HFFc6 (cell line): ENCODE measurements around the gene DHRS1. TPM values are rescaled to one million over a fixed set of nuclear protein-coding genes. Genes with fewer than 3 reads are reported as not detected.

Experiments used
- DNase-seq: peaks from one replicate; pipeline ENCODE4 v3.0.0-alpha.2; 2018
- H3K27ac Mint-ChIP-seq: 2 replicates; pipeline ENCODE4 v1.8.0; 2020; ENCODE audit warnings: mild to moderate bottlenecking, mixed read lengths
- H3K27me3 Mint-ChIP-seq: 2 replicates; pipeline ENCODE4 v1.8.0; 2021; ENCODE audit warnings: mild to moderate bottlenecking, moderate library complexity, mixed read lengths; ENCODE audit not compliant: insufficient read depth
- H3K36me3 Mint-ChIP-seq: 2 replicates; pipeline ENCODE4 v1.8.0; 2021; ENCODE audit warnings: low read depth, mixed read lengths
- H3K4me1 Mint-ChIP-seq: 2 replicates; pipeline ENCODE4 v1.8.0; 2020; ENCODE audit warnings: low read depth, mixed read lengths
- H3K4me3 Mint-ChIP-seq: 2 replicates; pipeline ENCODE4 v1.8.0; 2020; ENCODE audit warnings: mild to moderate bottlenecking, moderate library complexity, mixed read lengths
- H3K9me3 Mint-ChIP-seq: 2 replicates; pipeline ENCODE4 v1.8.0; 2020; ENCODE audit warnings: mild to moderate bottlenecking, mixed read lengths
- long read RNA-seq: library from polyadenylated mRNA; unstranded; transcript quantifications from one replicate; pipeline ENCODE4 v2.0.0, GENCODE V29; 2019
- total RNA-seq, 6 experiments: library from RNA; stranded (reverse); fragmentation: NEBNext Ultra II Directional; extraction: Animal tissue kit (Norgen Biotek cat#: 25700); gene quantifications; 2 replicates in 1 of 6; 3 replicates in 5 of 6; pipeline ENCODE4 v1.2.3, GENCODE V29; 2021
- TF ChIP-seq, protein P1 (sequence below): fragments of 200-600 bp; sonication (generic); IDR thresholded peaks from 2 replicates; pipeline ENCODE4 v1.5.0; 2021; ENCODE audit warnings: antibody characterized with exemption, mild to moderate bottlenecking

Gene DHRS1
- 10 to 100 TPM; 32.9 to 42.2 (median 39.1) TPM for total RNA-seq
- long read RNA-seq, transcript DHRS1-201 (9 exons, 1,480 nt) = major isoform, 55 of 59 reads
- long read RNA-seq, partial matches to known transcripts = 3 of 59 reads
- long read RNA-seq, other reads (novel, unspliced or antisense) = 1 of 59 reads

DNA sequence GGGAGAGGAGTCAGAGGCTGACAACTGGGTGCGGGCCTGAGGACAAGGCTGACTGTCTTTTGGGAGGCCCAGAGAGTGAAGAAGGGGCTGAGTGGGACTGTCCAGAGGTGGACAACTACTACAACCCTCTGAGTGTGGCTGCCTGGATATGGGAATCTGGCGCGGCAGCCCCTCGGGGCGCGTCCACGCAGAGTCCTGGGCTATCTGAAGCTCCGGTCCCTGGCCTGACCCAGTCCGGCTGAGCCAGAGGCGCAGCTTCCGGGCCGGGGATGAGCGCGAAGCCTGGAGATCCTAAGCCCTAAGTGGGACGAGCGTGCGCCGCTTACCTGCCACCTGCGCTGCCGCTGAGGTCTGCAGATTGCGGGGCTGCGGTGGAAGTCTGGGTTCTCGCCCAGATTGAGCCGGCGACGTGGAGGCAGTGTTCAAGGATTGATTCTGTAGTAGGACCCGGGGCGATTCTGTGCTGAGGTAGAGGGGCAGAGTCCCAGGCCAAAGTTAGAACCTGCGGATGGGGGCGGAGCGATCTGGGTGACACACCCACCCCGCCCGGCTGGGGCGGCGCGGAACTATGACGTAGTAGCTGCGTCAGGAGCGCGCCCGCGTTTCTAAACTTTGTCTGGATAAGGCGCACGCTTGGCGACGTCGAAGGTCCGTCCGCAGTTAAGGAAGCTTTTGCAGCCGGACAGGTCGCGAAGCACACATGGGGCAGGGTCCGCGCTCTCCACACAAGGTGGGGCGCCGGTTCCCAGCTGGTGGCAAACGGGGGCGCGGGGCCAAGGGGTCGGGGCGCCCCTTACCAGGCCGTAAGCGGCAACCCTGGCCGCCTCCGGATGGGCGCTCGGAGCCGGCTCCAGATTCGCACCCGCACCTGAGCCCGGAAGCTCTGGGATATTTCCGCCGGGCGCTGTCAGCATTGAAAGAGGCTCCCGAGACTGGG, at the start of gene DHRS1, which contains the start of gene NOP9:
Gene DHRS1, minus strand, starts transcription at position 526 of the 937 bp plus-strand sequence. CDS start 674 bp downstream, outside the sequence.
Gene NOP9, plus strand, starts transcription at position 596 of the 937 bp plus-strand sequence. Its CDS starts 105 bp downstream, at position 701.
- peaks cover 50% of the 10 kb centered on the region for H3K4me1 Mint-ChIP-seq
- H3K36me3 Mint-ChIP-seq = peaks cover 31% of the 10 kb centered on the region
- H3K27ac Mint-ChIP-seq = peak within 1 kb of the TSS; percentile 98
- TF ChIP-seq, protein P1, sequence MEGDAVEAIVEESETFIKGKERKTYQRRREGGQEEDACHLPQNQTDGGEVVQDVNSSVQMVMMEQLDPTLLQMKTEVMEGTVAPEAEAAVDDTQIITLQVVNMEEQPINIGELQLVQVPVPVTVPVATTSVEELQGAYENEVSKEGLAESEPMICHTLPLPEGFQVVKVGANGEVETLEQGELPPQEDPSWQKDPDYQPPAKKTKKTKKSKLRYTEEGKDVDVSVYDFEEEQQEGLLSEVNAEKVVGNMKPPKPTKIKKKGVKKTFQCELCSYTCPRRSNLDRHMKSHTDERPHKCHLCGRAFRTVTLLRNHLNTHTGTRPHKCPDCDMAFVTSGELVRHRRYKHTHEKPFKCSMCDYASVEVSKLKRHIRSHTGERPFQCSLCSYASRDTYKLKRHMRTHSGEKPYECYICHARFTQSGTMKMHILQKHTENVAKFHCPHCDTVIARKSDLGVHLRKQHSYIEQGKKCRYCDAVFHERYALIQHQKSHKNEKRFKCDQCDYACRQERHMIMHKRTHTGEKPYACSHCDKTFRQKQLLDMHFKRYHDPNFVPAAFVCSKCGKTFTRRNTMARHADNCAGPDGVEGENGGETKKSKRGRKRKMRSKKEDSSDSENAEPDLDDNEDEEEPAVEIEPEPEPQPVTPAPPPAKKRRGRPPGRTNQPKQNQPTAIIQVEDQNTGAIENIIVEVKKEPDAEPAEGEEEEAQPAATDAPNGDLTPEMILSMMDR = no peak
- no peaks in the 10 kb centered on the region for H3K27me3 Mint-ChIP-seq
- no peaks in the 10 kb centered on the region for H3K9me3 Mint-ChIP-seq
- DNase-seq = peak; percentile 78
- peak within 1 kb of the TSS; percentile 97 for H3K4me3 Mint-ChIP-seq

DNA sequence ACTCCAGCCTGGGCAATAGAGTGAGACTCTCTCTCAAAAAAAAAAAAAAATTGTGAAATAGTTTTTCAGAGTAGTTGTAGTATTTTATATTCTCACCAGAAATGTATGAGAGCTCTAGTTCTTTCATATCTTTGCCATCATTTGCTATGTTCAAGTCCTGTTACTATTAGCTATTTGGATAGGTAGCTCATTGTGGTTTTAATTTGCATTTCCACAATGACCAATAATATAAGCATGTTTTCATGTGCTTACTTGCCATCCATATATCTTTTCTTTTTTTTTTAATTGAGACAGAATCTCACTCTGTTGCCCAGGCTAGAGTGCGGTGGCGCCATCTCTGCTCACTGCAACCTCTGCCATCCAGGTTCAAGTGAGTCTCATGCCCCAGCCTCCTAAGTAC, 48.6 kb upstream of the DHRS1 start:
- no peak overlapping the region for H3K4me3 Mint-ChIP-seq
- H3K9me3 Mint-ChIP-seq = no peaks in the 10 kb centered on the region
- H3K27me3 Mint-ChIP-seq = peaks cover 25% of the 10 kb centered on the region
- DNase-seq = no peak
- no peak overlapping the region for H3K27ac Mint-ChIP-seq
- TF ChIP-seq, protein P1 = no peak
- H3K36me3 Mint-ChIP-seq = no peaks in the 10 kb centered on the region
- H3K4me1 Mint-ChIP-seq = peaks cover 31% of the 10 kb centered on the region

DNA sequence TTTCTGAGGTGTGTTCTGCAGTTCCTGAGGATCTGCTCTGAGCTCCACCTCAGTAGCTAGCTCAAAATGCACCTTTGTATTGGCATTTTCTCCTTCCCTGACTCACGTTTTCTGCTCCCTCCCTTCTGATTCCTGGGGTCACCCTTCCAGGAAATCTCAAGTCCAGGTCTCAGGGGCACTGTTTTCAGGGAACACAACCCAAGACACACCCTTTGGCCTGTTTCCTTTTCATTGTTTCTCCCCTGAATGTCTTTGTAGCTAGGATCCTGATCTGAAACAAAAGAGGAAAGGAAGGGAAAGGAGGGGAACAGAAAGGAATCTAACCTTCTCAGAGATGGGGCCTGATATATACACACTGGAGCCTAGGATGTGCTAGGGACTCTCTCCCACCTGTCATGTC, 47.6 kb upstream of the DHRS1 start:
- H3K27ac Mint-ChIP-seq = no peak overlapping the region
- no peak overlapping the region for H3K4me3 Mint-ChIP-seq
- H3K27me3 Mint-ChIP-seq = peaks cover 23% of the 10 kb centered on the region
- H3K4me1 Mint-ChIP-seq = peaks cover 20% of the 10 kb centered on the region
- no peaks in the 10 kb centered on the region for H3K9me3 Mint-ChIP-seq
- no peak for DNase-seq
- TF ChIP-seq, protein P1 = no peak
- no peaks in the 10 kb centered on the region for H3K36me3 Mint-ChIP-seq

DNA sequence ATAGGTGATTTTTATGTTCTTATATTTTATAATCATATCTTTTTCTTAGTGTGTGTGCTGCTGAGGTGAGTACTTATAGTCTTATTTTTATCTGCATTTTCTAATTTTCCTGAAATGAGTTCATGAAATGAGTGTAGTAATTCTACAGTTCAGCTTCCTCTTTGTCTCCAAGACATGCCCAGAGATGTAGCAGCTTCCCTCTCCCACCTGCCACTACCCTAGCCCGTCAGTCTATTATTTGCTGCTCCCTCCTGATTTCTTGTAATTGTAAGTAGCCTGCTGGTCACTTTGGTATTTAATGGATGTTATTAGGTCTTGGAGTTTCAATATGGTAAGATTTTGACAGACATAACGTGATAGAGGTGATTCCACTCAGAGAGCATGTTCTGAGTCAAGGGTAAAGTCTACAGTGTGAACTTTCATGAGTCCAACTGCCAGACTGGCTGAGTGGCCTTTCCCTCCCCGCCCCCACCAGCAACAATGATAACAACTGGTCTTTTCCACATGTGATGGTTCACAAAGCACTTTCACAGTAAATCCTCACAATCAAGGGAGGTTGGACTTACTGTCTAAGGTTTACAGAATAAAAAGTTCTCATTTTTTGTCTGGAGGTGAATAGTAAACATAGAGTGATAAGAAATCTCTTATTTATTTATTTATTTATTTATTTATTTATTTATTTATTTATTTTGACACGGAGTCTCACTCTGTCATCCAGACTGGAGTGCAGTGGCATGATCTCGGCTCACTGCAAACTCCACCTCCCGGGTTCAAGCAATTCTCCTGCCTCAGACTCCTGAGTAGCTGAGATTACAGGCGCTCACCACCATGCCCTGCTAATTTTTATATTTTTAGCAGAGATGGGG, 44.4 kb upstream of the DHRS1 start:
- TF ChIP-seq, protein P1 = no peak
- Mint-ChIP-seq H3K36me3 (no peaks in the 10 kb centered on the region), H3K4me3 (no peak overlapping the region), H3K27ac (no peak overlapping the region), H3K4me1 (no peaks in the 10 kb centered on the region), H3K27me3 (peaks cover 32% of the 10 kb centered on the region), H3K9me3 (no peaks in the 10 kb centered on the region)
- DNase-seq = no peak

DNA sequence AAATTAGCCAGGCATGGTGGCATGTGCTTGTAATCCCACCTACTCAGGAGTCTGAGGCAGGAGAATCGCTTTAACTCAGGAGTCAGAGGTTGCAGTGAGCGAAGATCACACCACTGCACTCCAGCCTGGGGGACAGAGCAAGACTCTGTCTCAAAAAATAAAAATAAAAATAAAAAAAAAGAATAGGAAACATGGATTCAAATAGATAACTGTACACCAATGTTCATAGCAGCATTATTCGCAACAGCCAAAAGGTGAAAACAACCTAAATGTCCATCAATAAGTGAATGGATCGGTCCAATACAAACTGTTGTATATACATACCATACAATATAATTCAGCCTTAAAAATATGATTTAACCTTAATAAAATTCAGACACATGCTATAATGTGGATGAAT, 43.3 kb upstream of the DHRS1 start:
- Mint-ChIP-seq H3K36me3 (no peaks in the 10 kb centered on the region), H3K27me3 (peaks cover 39% of the 10 kb centered on the region), H3K9me3 (no peaks in the 10 kb centered on the region), H3K4me3 (no peak overlapping the region), H3K4me1 (no peaks in the 10 kb centered on the region), H3K27ac (no peak overlapping the region)
- TF ChIP-seq, protein P1 = no peak
- DNase-seq = no peak
